HepG2 (cell line): ENCODE measurements around the gene STYX. TPM values are rescaled to one million over a fixed set of nuclear protein-coding genes. Genes with fewer than 3 reads are reported as not detected.
A peak's percentile ranks its signal among the peaks of the same experiment; 100 is the strongest.

Source experiments
- ATF1 ChIP-seq: IDR thresholded peaks from 2 replicates; pipeline ENCODE4 v1.6.1; 2016; ENCODE audit warnings: mild to moderate bottlenecking, control low read depth
- DRAP1 ChIP-seq: IDR thresholded peaks from 2 replicates; pipeline ENCODE4 v1.6.1; 2016; ENCODE audit warnings: missing genetic modification reagents, missing compliant biosample characterization
- EP300 ChIP-seq, 3 experiments: sonication (generic) in 1 of 3; formaldehyde crosslinking in 1 of 3; IDR thresholded peaks; 2 replicates each; pipeline versions ENCODE4 v1.5.1 to v1.6.1; 2011 to 2020; ENCODE audit warnings: low read depth in 2 of 3, low read length in 2 of 3, borderline replicate concordance in 1 of 3, improper control_type of control experiment in 1 of 3, mild to moderate bottlenecking in 1 of 3, missing genetic modification reagents in 1 of 3, moderate library complexity in 1 of 3
- ETV5 ChIP-seq: IDR thresholded peaks from 2 replicates; pipeline ENCODE4 v1.6.1; 2018; ENCODE audit warnings: missing biosample characterization, missing genetic modification reagents, inconsistent platforms, borderline replicate concordance
- FOXK1 ChIP-seq: sonication (generic); formaldehyde crosslinking; IDR thresholded peaks from 2 replicates; pipeline ENCODE4 v1.4.0; 2020; ENCODE audit warnings: low read depth, missing genetic modification reagents, borderline replicate concordance
- HES4 ChIP-seq: sonication (generic); formaldehyde crosslinking; IDR thresholded peaks from 2 replicates; pipeline ENCODE4 v1.9.0; 2021; ENCODE audit warnings: mild to moderate bottlenecking, missing genetic modification reagents, borderline replicate concordance
- MTF2 ChIP-seq: sonication (generic); formaldehyde crosslinking; IDR thresholded peaks from 2 replicates; pipeline ENCODE4 v1.5.0; 2020; ENCODE audit warnings: missing genetic modification reagents, borderline replicate concordance
- MXI1 ChIP-seq: IDR thresholded peaks from 3 replicates; pipeline ENCODE4 v1.6.1; 2012; ENCODE audit warnings: low read depth, low read length, inconsistent platforms, borderline replicate concordance
- NFE2L2 ChIP-seq: fragments of 150-350 bp; IDR thresholded peaks from 2 replicates; pipeline ENCODE4 v1.6.1; 2014; ENCODE audit warnings: low read length
- NFIC ChIP-seq: IDR thresholded peaks from 2 replicates; pipeline ENCODE4 v1.6.1; 2012; ENCODE audit warnings: mild to moderate bottlenecking, low read length, inconsistent platforms
- PITX1 ChIP-seq: sonication (generic); formaldehyde crosslinking; IDR thresholded peaks from 2 replicates; pipeline ENCODE4 v1.5.1; 2020; ENCODE audit warnings: mild to moderate bottlenecking, missing genetic modification reagents
- SALL2 ChIP-seq: sonication (generic); formaldehyde crosslinking; IDR thresholded peaks from 2 replicates; pipeline ENCODE4 v1.8.1; 2023; ENCODE audit warnings: mild to moderate bottlenecking, missing genetic modification reagents, inconsistent platforms
- SMYD3 ChIP-seq: sonication (generic); formaldehyde crosslinking; IDR thresholded peaks from 2 replicates; pipeline ENCODE4 v1.8.1; 2023; ENCODE audit warnings: mild to moderate bottlenecking, missing genetic modification reagents
- ZKSCAN8 ChIP-seq: IDR thresholded peaks from 2 replicates; pipeline ENCODE4 v1.6.1; 2016; ENCODE audit warnings: borderline replicate concordance, missing genetic modification reagents, missing compliant biosample characterization
- ZNF20 ChIP-seq: sonication (generic); formaldehyde crosslinking; IDR thresholded peaks from 2 replicates; pipeline ENCODE4 v1.4.0; 2020; ENCODE audit warnings: mild to moderate bottlenecking, moderate library complexity, missing genetic modification reagents
- ZNF251 ChIP-seq: sonication (generic); formaldehyde crosslinking; IDR thresholded peaks from 2 replicates; pipeline ENCODE4 v1.9.0; 2021; ENCODE audit warnings: mild to moderate bottlenecking, missing genetic modification reagents
- ZNF496 ChIP-seq: sonication (generic); formaldehyde crosslinking; IDR thresholded peaks from 2 replicates; pipeline ENCODE4 v1.8.1; 2023; ENCODE audit warnings: mild to moderate bottlenecking, moderate library complexity, missing genetic modification reagents; ENCODE audit not compliant: insufficient replicate concordance
- ZNF816 ChIP-seq: sonication (generic); formaldehyde crosslinking; IDR thresholded peaks from 2 replicates; pipeline ENCODE4 v1.8.0; 2022; ENCODE audit warnings: missing genetic modification reagents, mild to moderate bottlenecking, borderline replicate concordance
- polyA plus RNA-seq, 8 experiments: library from polyadenylated mRNA; depleted of rRNA in 3 of 8; stranded (reverse) in 7 of 8; unstranded in 1 of 8; fragments of >200 nt; fragmentation: Illumina TruSeq in 4 of 8; extraction: Trizol in 4 of 8; gene quantifications; 2 replicates each; pipeline versions ENCODE4 v1.2.1 to v1.2.3, GENCODE V29; 2011 to 2016; ENCODE audit warnings: low read depth in 4 of 8, missing spikeins in 1 of 8, mixed read lengths in 1 of 8; ENCODE audit not compliant: insufficient read depth in 1 of 8
- total RNA-seq, 5 experiments: library from RNA; depleted of rRNA; stranded (reverse); fragments of >200 nt; fragmentation: Illumina TruSeq; extraction: Trizol; gene quantifications; 2 replicates each; pipeline ENCODE4 v1.2.3, GENCODE V29; 2016; ENCODE audit warnings: low read depth in 1 of 5
- TF ChIP-seq, protein P1 (sequence below): sonication (generic); formaldehyde crosslinking; IDR thresholded peaks from 2 replicates; pipeline ENCODE4 v1.4.0; 2020; ENCODE audit warnings: missing genetic modification reagents
- TF ChIP-seq, protein P2 (sequence below): sonication (generic); formaldehyde crosslinking; IDR thresholded peaks from 2 replicates; pipeline ENCODE4 v1.8.1; 2023; ENCODE audit warnings: mild to moderate bottlenecking, moderate library complexity, missing genetic modification reagents
- TF ChIP-seq, protein P3 (sequence below): IDR thresholded peaks from 2 replicates; pipeline ENCODE4 v1.6.1; 2016; ENCODE audit warnings: low read depth
- TF ChIP-seq, protein P4 (sequence below): sonication (generic); formaldehyde crosslinking; IDR thresholded peaks from 2 replicates; pipeline ENCODE4 v1.8.0; 2023; ENCODE audit warnings: mild to moderate bottlenecking, missing genetic modification reagents

STYX gene
- total and polyA plus RNA-seq, 2 of the 13 experiments (the other 11 are each of a cell fraction or from before 2014, with no cell fraction given), result 6.6 to 10.9 TPM

DNA sequence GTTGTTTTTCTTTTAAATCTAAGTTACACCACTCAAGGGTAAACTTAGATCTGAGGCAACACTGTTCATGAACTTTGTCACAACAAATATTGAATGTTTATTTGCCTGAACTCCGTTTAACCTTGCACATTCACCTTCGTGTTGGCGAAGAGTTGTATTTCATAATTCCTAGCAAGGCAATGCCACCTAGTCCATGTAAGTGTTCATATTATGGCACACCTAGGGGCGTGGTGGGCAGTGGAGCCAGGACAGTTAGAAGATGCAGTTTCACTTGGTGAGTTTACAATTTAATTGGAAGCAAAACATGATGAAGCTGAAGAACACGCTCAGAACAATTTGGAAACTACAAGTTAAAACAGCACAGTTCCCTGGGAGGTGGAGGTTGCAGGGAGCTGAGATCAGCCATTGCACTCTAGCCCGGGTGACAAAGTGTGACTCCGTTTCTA, 91.9 kb downstream of the STYX start (continued):
- peak; percentile 93 for TF ChIP-seq FOXK1 (CRISPR knock-in tag)
- no peak for TF ChIP-seq MTF2
- no peak for TF ChIP-seq ZNF251 (CRISPR knock-in tag)
- TF ChIP-seq SMYD3 (CRISPR knock-in tag), result peak; percentile 21; the same call in 1 of the 2 replicates
- peak; percentile 54; the same call in 1 of the 2 replicates for TF ChIP-seq ATF1
- peak; percentile 90 to 98; a peak in 3 of 4 replicates for TF ChIP-seq EP300 (IDR thresholded peaks at IDR 0.05; ENCODE audit: low read depth in 2 of 2, low read length in 2 of 2)
- TF ChIP-seq EP300 (CRISPR knock-in tag; IDR thresholded peaks at IDR 0.05; ENCODE audit: borderline replicate concordance), result peak; percentile 96
- TF ChIP-seq ETV5 (CRISPR knock-in tag), result peak; percentile 71; the same call in 1 of the 2 replicates
- no peak for TF ChIP-seq ZNF496 (CRISPR knock-in tag)
- no peak; the same call in 1 of the 2 replicates for TF ChIP-seq DRAP1
- TF ChIP-seq, protein P1, sequence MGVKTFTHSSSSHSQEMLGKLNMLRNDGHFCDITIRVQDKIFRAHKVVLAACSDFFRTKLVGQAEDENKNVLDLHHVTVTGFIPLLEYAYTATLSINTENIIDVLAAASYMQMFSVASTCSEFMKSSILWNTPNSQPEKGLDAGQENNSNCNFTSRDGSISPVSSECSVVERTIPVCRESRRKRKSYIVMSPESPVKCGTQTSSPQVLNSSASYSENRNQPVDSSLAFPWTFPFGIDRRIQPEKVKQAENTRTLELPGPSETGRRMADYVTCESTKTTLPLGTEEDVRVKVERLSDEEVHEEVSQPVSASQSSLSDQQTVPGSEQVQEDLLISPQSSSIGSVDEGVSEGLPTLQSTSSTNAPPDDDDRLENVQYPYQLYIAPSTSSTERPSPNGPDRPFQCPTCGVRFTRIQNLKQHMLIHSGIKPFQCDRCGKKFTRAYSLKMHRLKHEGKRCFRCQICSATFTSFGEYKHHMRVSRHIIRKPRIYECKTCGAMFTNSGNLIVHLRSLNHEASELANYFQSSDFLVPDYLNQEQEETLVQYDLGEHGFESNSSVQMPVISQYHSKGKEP, result no peak
- peak; percentile 91; the same call in 1 of the 2 replicates for TF ChIP-seq NFIC
- TF ChIP-seq, protein P2, sequence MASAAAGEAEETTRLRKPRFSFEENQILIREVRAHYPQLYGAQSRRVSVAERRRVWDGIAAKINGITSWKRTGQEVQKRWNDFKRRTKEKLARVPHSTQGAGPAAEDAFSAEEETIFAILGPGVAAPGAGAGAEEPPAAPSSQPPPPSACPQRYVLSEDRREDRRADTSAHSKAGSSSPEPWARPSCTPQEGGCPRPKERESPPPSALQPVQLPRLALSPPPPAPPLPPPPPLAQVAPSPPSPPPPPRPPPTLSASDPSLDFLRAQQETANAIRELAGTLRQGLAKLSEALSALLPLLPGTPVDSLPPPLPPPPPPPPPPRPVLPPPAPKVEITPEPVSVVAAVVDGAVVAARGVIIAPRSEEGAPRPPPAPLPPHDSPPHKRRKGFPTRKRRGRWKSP (CRISPR knock-in tag), result peak; percentile 28; the same call in 1 of the 2 replicates
- TF ChIP-seq, protein P3, sequence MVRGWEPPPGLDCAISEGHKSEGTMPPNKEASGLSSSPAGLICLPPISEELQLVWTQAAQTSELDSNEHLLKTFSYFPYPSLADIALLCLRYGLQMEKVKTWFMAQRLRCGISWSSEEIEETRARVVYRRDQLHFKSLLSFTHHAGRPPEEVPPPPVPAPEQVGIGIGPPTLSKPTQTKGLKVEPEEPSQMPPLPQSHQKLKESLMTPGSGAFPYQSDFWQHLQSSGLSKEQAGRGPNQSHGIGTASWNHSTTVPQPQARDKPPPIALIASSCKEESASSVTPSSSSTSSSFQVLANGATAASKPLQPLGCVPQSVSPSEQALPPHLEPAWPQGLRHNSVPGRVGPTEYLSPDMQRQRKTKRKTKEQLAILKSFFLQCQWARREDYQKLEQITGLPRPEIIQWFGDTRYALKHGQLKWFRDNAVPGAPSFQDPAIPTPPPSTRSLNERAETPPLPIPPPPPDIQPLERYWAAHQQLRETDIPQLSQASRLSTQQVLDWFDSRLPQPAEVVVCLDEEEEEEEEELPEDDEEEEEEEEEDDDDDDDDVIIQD (CRISPR knock-in tag), result peak; percentile 90; the same call in 1 of the 2 replicates
- TF ChIP-seq HES4 (CRISPR knock-in tag), result no peak
- no peak for TF ChIP-seq SALL2 (CRISPR knock-in tag)
- TF ChIP-seq ZKSCAN8 (CRISPR knock-in tag), result peak; percentile 83; the same call in 1 of the 2 replicates
- TF ChIP-seq ZNF20 (CRISPR knock-in tag), result no peak
- TF ChIP-seq, protein P4, sequence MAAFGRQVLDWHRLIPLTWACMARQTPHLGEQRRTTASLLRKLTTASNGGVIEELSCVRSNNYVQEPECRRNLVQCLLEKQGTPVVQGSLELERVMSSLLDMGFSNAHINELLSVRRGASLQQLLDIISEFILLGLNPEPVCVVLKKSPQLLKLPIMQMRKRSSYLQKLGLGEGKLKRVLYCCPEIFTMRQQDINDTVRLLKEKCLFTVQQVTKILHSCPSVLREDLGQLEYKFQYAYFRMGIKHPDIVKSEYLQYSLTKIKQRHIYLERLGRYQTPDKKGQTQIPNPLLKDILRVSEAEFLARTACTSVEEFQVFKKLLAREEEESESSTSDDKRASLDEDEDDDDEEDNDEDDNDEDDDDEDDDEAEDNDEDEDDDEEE (CRISPR knock-in tag), result no peak
- TF ChIP-seq ZNF816 (CRISPR knock-in tag), result peak; percentile 79
- TF ChIP-seq MXI1, result peak; percentile 48; the same call in 1 of the 3 replicates
- TF ChIP-seq PITX1 (CRISPR knock-in tag), result peak; percentile 91
- TF ChIP-seq NFE2L2, result no peak
